ENCODE measurements around the gene C3orf18. TPM values are rescaled to one million over a fixed set of nuclear protein-coding genes. Genes with fewer than 3 reads are reported as not detected.

The C3orf18 gene
- total RNA-seq, 1 experiment from 2014 or later, result 5.0 TPM

DNA sequence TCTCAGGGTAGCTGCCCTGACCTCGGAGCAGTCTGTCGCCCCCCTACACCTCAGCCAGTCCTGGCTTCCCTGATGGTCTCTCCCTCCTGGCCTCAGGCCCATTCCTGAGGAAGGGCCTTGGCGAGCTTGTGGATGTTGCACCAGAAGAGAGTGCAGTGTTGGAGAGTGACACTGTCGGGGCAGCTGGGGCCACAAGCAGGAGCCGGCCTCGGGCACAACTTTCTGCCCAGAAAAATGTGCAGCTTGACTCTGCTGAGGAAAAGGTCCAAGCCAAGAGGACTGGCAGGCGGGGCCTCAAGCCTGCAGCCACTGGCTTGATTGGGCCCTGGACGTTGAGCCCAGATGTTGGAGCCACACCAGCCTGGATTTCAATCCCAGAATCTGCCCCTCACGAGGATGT is 14.5 kb upstream of the C3orf18 start:
- no peak for TF ChIP-seq CTCF (IDR thresholded peaks at IDR 0.05)
- TF ChIP-seq, protein P1, sequence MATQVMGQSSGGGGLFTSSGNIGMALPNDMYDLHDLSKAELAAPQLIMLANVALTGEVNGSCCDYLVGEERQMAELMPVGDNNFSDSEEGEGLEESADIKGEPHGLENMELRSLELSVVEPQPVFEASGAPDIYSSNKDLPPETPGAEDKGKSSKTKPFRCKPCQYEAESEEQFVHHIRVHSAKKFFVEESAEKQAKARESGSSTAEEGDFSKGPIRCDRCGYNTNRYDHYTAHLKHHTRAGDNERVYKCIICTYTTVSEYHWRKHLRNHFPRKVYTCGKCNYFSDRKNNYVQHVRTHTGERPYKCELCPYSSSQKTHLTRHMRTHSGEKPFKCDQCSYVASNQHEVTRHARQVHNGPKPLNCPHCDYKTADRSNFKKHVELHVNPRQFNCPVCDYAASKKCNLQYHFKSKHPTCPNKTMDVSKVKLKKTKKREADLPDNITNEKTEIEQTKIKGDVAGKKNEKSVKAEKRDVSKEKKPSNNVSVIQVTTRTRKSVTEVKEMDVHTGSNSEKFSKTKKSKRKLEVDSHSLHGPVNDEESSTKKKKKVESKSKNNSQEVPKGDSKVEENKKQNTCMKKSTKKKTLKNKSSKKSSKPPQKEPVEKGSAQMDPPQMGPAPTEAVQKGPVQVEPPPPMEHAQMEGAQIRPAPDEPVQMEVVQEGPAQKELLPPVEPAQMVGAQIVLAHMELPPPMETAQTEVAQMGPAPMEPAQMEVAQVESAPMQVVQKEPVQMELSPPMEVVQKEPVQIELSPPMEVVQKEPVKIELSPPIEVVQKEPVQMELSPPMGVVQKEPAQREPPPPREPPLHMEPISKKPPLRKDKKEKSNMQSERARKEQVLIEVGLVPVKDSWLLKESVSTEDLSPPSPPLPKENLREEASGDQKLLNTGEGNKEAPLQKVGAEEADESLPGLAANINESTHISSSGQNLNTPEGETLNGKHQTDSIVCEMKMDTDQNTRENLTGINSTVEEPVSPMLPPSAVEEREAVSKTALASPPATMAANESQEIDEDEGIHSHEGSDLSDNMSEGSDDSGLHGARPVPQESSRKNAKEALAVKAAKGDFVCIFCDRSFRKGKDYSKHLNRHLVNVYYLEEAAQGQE (IDR thresholded peaks at IDR 0.05; ENCODE audit: insufficient read depth in 1 of 2, low read depth in 2 of 2, low read length in 1 of 2), result no peak
- no peak for TF ChIP-seq POLR2AphosphoS5 (IDR thresholded peaks at IDR 0.05; ENCODE audit: low read depth, low read length)
- no peak for TF ChIP-seq TCF7L2 (IDR thresholded peaks at IDR 0.05; ENCODE audit: low read depth, low read length)
- TF ChIP-seq SIN3A (IDR thresholded peaks at IDR 0.05; ENCODE audit: borderline replicate concordance, insufficient read depth, low read depth, low read length), result no peak
- no TSS peak for BruUV-seq (replicated peaks)
- no peak overlapping the region for H3K27ac ChIP-seq (ENCODE audit: low read length)
- no peak overlapping the region for H3K4me3 ChIP-seq (ENCODE audit: low read depth in 2 of 2, low read length in 2 of 2)
- CTCF ChIA-PET, result no interaction called here
- DNase-seq (ENCODE audit: low read depth, low spot score) (no peak), ATAC-seq (no peak)
- intact Hi-C loops (cut with micrococcal nuclease; ENCODE audit: unreplicated experiment) (no loop called here), in situ Hi-C loops (cut with HindIII; ENCODE audit: low pct_unique_long_range_greater_than_20kb, low sequenced_read_pairs) (no loop called here)
- no peaks in the 10 kb centered on the region for H3K36me3 ChIP-seq (ENCODE audit: control insufficient read depth, insufficient read depth, low read length)
- POLR2A ChIA-PET, result no interaction called here
- H3K4me1 ChIP-seq (ENCODE audit: control insufficient read depth, insufficient read depth, low read length), result no peaks in the 10 kb centered on the region
- no peaks in the 10 kb centered on the region for H3K27me3 ChIP-seq (ENCODE audit: control insufficient read depth, insufficient read depth, low read length)
- H3K9me3 ChIP-seq (ENCODE audit: control insufficient read depth, insufficient read depth, low read depth, low read length), result no peaks in the 10 kb centered on the region

DNA sequence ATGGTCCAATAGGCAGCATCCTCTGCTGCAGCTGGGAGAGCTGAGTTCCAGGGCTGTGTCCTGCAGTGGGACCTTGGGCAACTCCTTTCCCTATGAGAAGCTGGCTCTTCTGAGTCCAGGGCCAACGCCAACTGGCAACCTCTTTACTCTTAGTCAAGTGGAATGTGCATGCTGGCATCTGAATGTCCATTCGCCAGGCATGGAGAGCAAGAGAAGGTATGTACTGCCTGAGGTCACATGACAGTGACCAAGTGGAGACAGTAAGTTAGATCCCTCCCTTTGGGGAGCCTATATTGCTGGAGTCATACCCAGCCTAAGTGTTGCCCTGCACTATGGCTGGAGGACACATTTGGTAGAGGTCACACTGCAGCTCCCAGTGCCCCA is 13.9 kb upstream of the C3orf18 start:
- no peak for ATAC-seq
- no peaks in the 10 kb centered on the region for H3K27me3 ChIP-seq (ENCODE audit: control insufficient read depth, insufficient read depth, low read length)
- POLR2A ChIA-PET, result no interaction called here

More for the DNA sequence above, 13.9 kb upstream of the C3orf18 start:
- CTCF ChIA-PET, result no interaction called here
- no peak for DNase-seq (ENCODE audit: low read depth, low spot score)
- Histone ChIP-seq H3K4me1 (ENCODE audit: control insufficient read depth, insufficient read depth, low read length) (no peaks in the 10 kb centered on the region), H3K27ac (ENCODE audit: low read length) (no peak overlapping the region), H3K9me3 (ENCODE audit: control insufficient read depth, insufficient read depth, low read depth, low read length) (no peaks in the 10 kb centered on the region), H3K4me3 (ENCODE audit: low read depth in 2 of 2, low read length in 2 of 2) (no peak overlapping the region), H3K36me3 (ENCODE audit: control insufficient read depth, insufficient read depth, low read length) (no peaks in the 10 kb centered on the region)
- intact Hi-C loops (cut with micrococcal nuclease; ENCODE audit: unreplicated experiment), result no loop called here
- in situ Hi-C loops (cut with HindIII; ENCODE audit: low pct_unique_long_range_greater_than_20kb, low sequenced_read_pairs), result no loop called here
- TF ChIP-seq POLR2AphosphoS5 (IDR thresholded peaks at IDR 0.05; ENCODE audit: low read depth, low read length) (no peak), SIN3A (IDR thresholded peaks at IDR 0.05; ENCODE audit: borderline replicate concordance, insufficient read depth, low read depth, low read length) (no peak), TCF7L2 (IDR thresholded peaks at IDR 0.05; ENCODE audit: low read depth, low read length) (no peak), CTCF (IDR thresholded peaks at IDR 0.05) (no peak)
- TF ChIP-seq, protein P1 (IDR thresholded peaks at IDR 0.05; ENCODE audit: insufficient read depth in 1 of 2, low read depth in 2 of 2, low read length in 1 of 2), result no peak
- no TSS peak for BruUV-seq (replicated peaks)

Data from Panc1 (cell line).